ENCODE results near the gene DLG2. TPM values are rescaled to one million over a fixed set of nuclear protein-coding genes. Genes with fewer than 3 reads are reported as not detected.

Gene DLG2
- total RNA-seq, 1 donor from 2014 or later = 7.2 TPM

DNA sequence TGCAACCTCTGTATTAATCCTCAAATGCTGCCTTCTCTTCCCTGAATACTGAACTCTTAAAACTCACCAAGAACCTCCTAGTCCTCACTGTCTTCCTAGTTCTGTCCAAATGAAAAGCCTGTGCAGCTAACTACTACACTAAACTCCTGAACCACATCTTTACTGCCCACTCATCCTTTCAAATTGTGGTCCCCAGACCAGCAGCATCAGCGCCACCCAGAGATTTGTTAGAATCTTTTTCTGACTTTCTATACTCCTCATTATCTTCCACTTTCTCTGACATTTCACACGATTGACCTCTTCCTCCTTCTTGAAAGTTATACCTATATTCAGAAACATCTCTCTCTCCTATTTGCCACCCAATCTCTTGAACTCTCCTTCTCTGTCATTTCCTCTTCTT, 461.3 kb downstream of the DLG2 start:
- intact Hi-C loops (cut with DNase I) = no loop called here
- no peak for ATAC-seq
- TF ChIP-seq, protein P1, sequence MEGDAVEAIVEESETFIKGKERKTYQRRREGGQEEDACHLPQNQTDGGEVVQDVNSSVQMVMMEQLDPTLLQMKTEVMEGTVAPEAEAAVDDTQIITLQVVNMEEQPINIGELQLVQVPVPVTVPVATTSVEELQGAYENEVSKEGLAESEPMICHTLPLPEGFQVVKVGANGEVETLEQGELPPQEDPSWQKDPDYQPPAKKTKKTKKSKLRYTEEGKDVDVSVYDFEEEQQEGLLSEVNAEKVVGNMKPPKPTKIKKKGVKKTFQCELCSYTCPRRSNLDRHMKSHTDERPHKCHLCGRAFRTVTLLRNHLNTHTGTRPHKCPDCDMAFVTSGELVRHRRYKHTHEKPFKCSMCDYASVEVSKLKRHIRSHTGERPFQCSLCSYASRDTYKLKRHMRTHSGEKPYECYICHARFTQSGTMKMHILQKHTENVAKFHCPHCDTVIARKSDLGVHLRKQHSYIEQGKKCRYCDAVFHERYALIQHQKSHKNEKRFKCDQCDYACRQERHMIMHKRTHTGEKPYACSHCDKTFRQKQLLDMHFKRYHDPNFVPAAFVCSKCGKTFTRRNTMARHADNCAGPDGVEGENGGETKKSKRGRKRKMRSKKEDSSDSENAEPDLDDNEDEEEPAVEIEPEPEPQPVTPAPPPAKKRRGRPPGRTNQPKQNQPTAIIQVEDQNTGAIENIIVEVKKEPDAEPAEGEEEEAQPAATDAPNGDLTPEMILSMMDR (IDR thresholded peaks at IDR 0.05) = no peak
- H3K27me3 ChIP-seq (ENCODE audit: low read depth) = no peaks in the 10 kb centered on the region
- no peak for DNase-seq
- H3K4me3 ChIP-seq = no peak overlapping the region
- no peaks in the 10 kb centered on the region for H3K4me1 ChIP-seq
- H3K27ac ChIP-seq = no peak overlapping the region
- H3K36me3 ChIP-seq = no peaks in the 10 kb centered on the region
- H3K9me3 ChIP-seq = no peaks in the 10 kb centered on the region

DNA sequence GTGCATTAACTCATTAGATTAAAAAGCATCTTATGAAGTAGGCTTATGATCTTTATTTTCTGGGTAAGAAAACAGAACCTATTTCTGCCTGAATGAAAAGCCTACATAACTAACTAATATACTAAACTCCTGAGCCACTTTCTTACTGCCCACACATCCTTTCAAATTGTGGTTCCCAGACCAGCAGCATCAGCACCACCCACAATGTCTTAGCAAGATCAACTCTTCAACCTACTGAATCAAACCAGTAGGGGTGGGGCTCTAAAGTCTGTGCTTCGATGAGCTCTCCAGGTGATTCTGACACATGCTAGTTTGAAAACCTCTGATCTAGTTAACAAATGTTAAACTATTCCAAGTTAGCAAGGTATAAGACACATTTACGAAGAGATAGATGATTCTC, 462.4 kb downstream of the DLG2 start:
- intact Hi-C loops (cut with DNase I) = no loop called here

DNA sequence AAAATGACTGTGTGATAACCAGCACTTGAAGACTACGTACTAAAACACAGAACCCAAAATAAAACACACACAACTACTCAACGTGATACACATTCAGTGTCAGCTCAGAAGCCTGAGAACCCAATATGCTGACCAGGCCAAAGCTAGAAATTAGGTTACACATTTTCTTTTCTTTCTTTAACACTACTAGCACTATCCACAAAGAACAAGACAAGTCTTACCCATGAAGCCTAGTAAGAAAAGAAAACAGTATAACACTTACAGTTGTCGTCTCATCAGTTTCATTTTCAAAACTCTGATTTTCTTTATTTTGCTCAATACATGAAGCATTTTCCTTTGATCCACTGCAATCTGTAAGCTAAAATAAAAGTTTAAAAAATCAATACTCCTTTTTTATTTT, 472.9 kb downstream of the DLG2 start:
- Histone ChIP-seq H3K4me1 (no peaks in the 10 kb centered on the region), H3K27ac (no peak overlapping the region), H3K9me3 (no peaks in the 10 kb centered on the region), H3K36me3 (no peaks in the 10 kb centered on the region), H3K27me3 (ENCODE audit: low read depth) (no peaks in the 10 kb centered on the region), H3K4me3 (no peak overlapping the region)
- intact Hi-C loops (cut with DNase I) = no loop called here
- DNase-seq (no peak), ATAC-seq (no peak)
- TF ChIP-seq, protein P1 (IDR thresholded peaks at IDR 0.05) = no peak

More for the DNA sequence above, 462.4 kb downstream of the DLG2 start:
- H3K4me1 ChIP-seq = no peaks in the 10 kb centered on the region
- DNase-seq (no peak), ATAC-seq (no peak)
- H3K27me3 ChIP-seq (ENCODE audit: low read depth) = no peaks in the 10 kb centered on the region
- H3K27ac ChIP-seq = no peak overlapping the region
- no peaks in the 10 kb centered on the region for H3K9me3 ChIP-seq
- no peak overlapping the region for H3K4me3 ChIP-seq
- TF ChIP-seq, protein P1 (IDR thresholded peaks at IDR 0.05) = no peak
- H3K36me3 ChIP-seq = no peaks in the 10 kb centered on the region

DNA sequence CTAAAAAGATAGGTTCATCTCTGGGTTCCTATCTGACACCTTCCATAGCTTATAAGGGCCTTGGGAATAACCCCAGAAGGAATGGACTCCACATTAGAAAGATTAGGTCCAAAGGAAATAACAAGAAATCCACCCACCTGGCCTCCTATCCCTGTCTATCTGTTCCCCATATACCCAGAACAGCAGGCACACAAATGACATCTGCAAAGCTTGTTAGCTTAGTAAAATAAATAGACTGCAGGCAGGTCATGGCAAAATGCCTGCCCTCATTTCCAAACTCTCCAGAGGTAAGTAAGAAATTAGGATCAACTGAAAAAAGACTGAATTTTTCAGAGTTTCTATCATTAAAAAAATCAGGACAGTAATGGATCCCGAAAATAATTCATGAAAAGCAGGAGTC, 489.5 kb downstream of the DLG2 start:
- Histone ChIP-seq H3K36me3 (no peaks in the 10 kb centered on the region), H3K27me3 (ENCODE audit: low read depth) (no peaks in the 10 kb centered on the region), H3K27ac (no peak overlapping the region), H3K4me1 (no peaks in the 10 kb centered on the region), H3K4me3 (no peak overlapping the region), H3K9me3 (peaks cover 17% of the 10 kb centered on the region)
- TF ChIP-seq, protein P1 (IDR thresholded peaks at IDR 0.05) = no peak
- intact Hi-C loops (cut with DNase I) = no loop called here
- no peak for ATAC-seq
- no peak for DNase-seq

DNA sequence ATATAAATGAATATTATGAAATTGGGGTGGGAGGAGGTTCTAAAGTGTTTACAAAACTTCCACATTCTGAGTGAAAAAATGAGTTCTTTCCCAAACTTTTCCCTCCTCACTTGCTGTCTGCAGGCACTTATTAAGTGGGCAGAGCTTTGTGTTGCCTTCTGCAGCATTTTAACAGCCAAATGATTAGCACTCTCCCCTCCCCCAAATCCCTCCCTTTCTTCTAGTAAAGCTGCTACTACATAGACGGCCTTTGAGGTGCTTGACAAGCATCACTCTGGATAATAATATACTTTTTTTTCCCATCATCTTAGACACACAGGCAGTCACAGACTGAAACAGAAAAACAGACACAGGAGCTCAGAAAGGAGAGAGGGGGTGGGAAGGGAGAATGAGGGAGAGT, 493.5 kb downstream of the DLG2 start:
- Histone ChIP-seq H3K27ac (no peak overlapping the region), H3K4me1 (no peaks in the 10 kb centered on the region), H3K27me3 (ENCODE audit: low read depth) (no peaks in the 10 kb centered on the region), H3K36me3 (no peaks in the 10 kb centered on the region), H3K9me3 (no peaks in the 10 kb centered on the region), H3K4me3 (no peak overlapping the region)
- TF ChIP-seq, protein P1 (IDR thresholded peaks at IDR 0.05) = no peak
- no peak for ATAC-seq
- no peak for DNase-seq
- intact Hi-C loops (cut with DNase I) = no loop called here
